ENCODE results near the gene KIR2DL4. TPM values are rescaled to one million over a fixed set of nuclear protein-coding genes. Genes with fewer than 3 reads are reported as not detected.

Gene KIR2DL4
- polyA plus RNA-seq, 4 donors: not detected

Other genes starting within 250 kb of the KIR2DL4 start
- 1 to 10 TPM in 2 of 4 donors, under 1 TPM in 2; 0.79 to 2.2 (median 1.1) TPM for gene LILRA2, start 229.8 kb upstream of the KIR2DL4 start, polyA plus RNA-seq (ENCODE audit: insufficient read length in 4 of 4)
- under 1 TPM; 0.20 to 0.70 (median 0.53) TPM for gene LILRA1, start 210.0 kb upstream of the KIR2DL4 start, polyA plus RNA-seq (ENCODE audit: insufficient read length in 4 of 4)
- gene LILRB1, start 173.1 kb upstream of the KIR2DL4 start, polyA plus RNA-seq (ENCODE audit: insufficient read length in 4 of 4): 1 to 10 TPM; 1.0 to 1.5 (median 1.4) TPM
- gene LILRB4, start 140.6 kb upstream of the KIR2DL4 start, polyA plus RNA-seq (ENCODE audit: insufficient read length in 4 of 4): 1 to 10 TPM in 3 of 4 donors, under 1 TPM in 1; 0.92 to 3.6 (median 1.2) TPM
- gene KIR3DL3, start 79.2 kb upstream of the KIR2DL4 start, polyA plus RNA-seq (ENCODE audit: insufficient read length in 4 of 4): not detected
- not detected for gene KIR2DL3, start 65.1 kb upstream of the KIR2DL4 start, polyA plus RNA-seq (ENCODE audit: insufficient read length in 4 of 4)
- under 1 TPM in 1 of 4 donors, not detected in 3; 0.11 TPM for gene KIR2DL1, start 33.8 kb upstream of the KIR2DL4 start, polyA plus RNA-seq (ENCODE audit: insufficient read length in 4 of 4)
- gene KIR3DL1, start 12.9 kb downstream of the KIR2DL4 start, polyA plus RNA-seq (ENCODE audit: insufficient read length in 4 of 4): not detected
- gene KIR2DS4, start 29.1 kb downstream of the KIR2DL4 start, polyA plus RNA-seq (ENCODE audit: insufficient read length in 4 of 4): not detected
- gene KIR3DL2, start 46.8 kb downstream of the KIR2DL4 start, polyA plus RNA-seq (ENCODE audit: insufficient read length in 4 of 4): not detected
- gene FCAR, start 70.6 kb downstream of the KIR2DL4 start, polyA plus RNA-seq (ENCODE audit: insufficient read length in 4 of 4): under 1 TPM; 0.23 to 0.67 (median 0.46) TPM
- under 1 TPM in 2 of 4 donors, not detected in 2; 0.13 to 0.26 TPM for gene NCR1, start 102.5 kb downstream of the KIR2DL4 start, polyA plus RNA-seq (ENCODE audit: insufficient read length in 4 of 4)
- not detected for gene NLRP7, start 143.9 kb downstream of the KIR2DL4 start, polyA plus RNA-seq (ENCODE audit: insufficient read length in 4 of 4)
- 10 to 100 TPM in 3 of 4 donors, 1 to 10 TPM in 1; 5.0 to 26.4 (median 14.7) TPM for gene NLRP2, start 162.8 kb downstream of the KIR2DL4 start, polyA plus RNA-seq (ENCODE audit: insufficient read length in 4 of 4)
- gene GP6, start 234.7 kb downstream of the KIR2DL4 start, polyA plus RNA-seq (ENCODE audit: insufficient read length in 4 of 4): under 1 TPM; 0.39 to 0.72 (median 0.51) TPM